A673 (cell line): ENCODE data around the gene ABCA13. TPM values are rescaled to one million over a fixed set of nuclear protein-coding genes. Genes with fewer than 3 reads are reported as not detected.

Source experiments
- BruUV-seq: library from RNA; stranded (reverse); fragments of 400-500 nt; replicated peaks from 2 replicates; lab custom pipeline; 2021; lab: Mats Ljungman, UMichigan
- CTCF ChIA-PET: fragments of 300-600 bp; sonication (Branson Sonifier 250); formaldehyde crosslinking; loops from one replicate; lab custom pipeline; 2022; ENCODE audit warnings: antibody characterized with exemption; lab: Charles Lee
- POLR2A ChIA-PET: fragments of 300-600 bp; sonication (Branson Sonifier 250); formaldehyde crosslinking; loops from one replicate; lab custom pipeline; 2022; ENCODE audit warnings: antibody characterized with exemption; ENCODE audit not compliant: low non-redundant PET; lab: Charles Lee
- DNase-seq: peaks from one replicate; pipeline ENCODE4 v3.0.0-alpha.2; 2015; ENCODE audit warnings: low spot score
- H3K27ac ChIP-seq: fragments of 200-600 bp; sonication (generic); 2 replicates; pipeline ENCODE4 v1.5.1; 2016; ENCODE audit warnings: mixed run types, low read depth, mild to moderate bottlenecking, mixed read lengths, antibody characterized with exemption, low read length; ENCODE audit not compliant: poor library complexity, severe bottlenecking
- H3K27me3 ChIP-seq: fragments of 200-600 bp; sonication (generic); replicated peaks from 2 replicates; pipeline ENCODE4 v1.6.1; 2017; ENCODE audit warnings: mixed run types, low read depth, mild to moderate bottlenecking, mixed read lengths, antibody characterized with exemption, low read length; ENCODE audit not compliant: insufficient read depth, poor library complexity
- H3K36me3 ChIP-seq: fragments of 200-600 bp; sonication (generic); 2 replicates; pipeline ENCODE4 v1.6.1; 2016; ENCODE audit warnings: mixed run types, mild to moderate bottlenecking, mixed read lengths, antibody characterized with exemption, low read length; ENCODE audit not compliant: insufficient read depth, poor library complexity, severe bottlenecking
- H3K4me1 ChIP-seq: fragments of 200-600 bp; sonication (generic); 2 replicates; pipeline ENCODE4 v1.6.1; 2017; ENCODE audit warnings: mixed run types, mild to moderate bottlenecking, mixed read lengths, antibody characterized with exemption, low read length; ENCODE audit not compliant: insufficient read depth, poor library complexity, severe bottlenecking
- H3K4me3 ChIP-seq: fragments of 200-600 bp; sonication (generic); 2 replicates; pipeline ENCODE4 v1.5.1; 2016; ENCODE audit warnings: low read depth, mixed run types, mild to moderate bottlenecking, mixed read lengths, low read length; ENCODE audit not compliant: poor library complexity, severe bottlenecking
- H3K9me3 ChIP-seq: fragments of 200-600 bp; sonication (generic); 2 replicates; pipeline ENCODE4 v1.6.1; 2016; ENCODE audit warnings: mixed run types, low read depth, mild to moderate bottlenecking, mixed read lengths, antibody characterized with exemption, low read length; ENCODE audit not compliant: poor library complexity, severe bottlenecking
- CTCF ChIP-seq: fragments of 300-800, 200-600 bp; sonication (generic); conservative IDR thresholded peaks from 2 replicates; pipeline ENCODE4 v1.5.1; 2017; ENCODE audit warnings: low read depth, mild to moderate bottlenecking, antibody characterized with exemption, low read length, moderate library complexity, mixed read lengths
- EZH2 ChIP-seq: fragments of 200-600 bp; sonication (generic); IDR thresholded peaks from 2 replicates; pipeline ENCODE4 v1.6.1; 2017; ENCODE audit warnings: borderline replicate concordance, low read depth, mild to moderate bottlenecking, mixed read lengths, antibody characterized with exemption, low read length; ENCODE audit not compliant: poor library complexity, severe bottlenecking
- intact Hi-C: fragments of 100-400 bp; cut with micrococcal nuclease; formaldehyde crosslinking; loops from one replicate; pipeline ENCODE4 v1.10.0; 2022; ENCODE audit not compliant: unreplicated experiment
- total RNA-seq: library from RNA; stranded (reverse); gene quantifications from 2 replicates; pipeline ENCODE4 v1.2.3, GENCODE V29; 2021

ABCA13 gene
- total RNA-seq, 1 experiment from 2014 or later: 15.6 TPM

GRCh38 chr7:48263311-48263650, 92.0 kb downstream of the ABCA13 start:
- peaks cover 7% of the 10 kb centered on the region for H3K9me3 ChIP-seq
- ChIA-PET CTCF (no interaction called here), POLR2A (no interaction called here)
- no peak for DNase-seq
- TF ChIP-seq CTCF (no peak), EZH2 (no peak)
- H3K27ac ChIP-seq: no peak overlapping the region
- no TSS peak for BruUV-seq
- no peaks in the 10 kb centered on the region for H3K36me3 ChIP-seq
- intact Hi-C loops: no loop called here
- no peaks in the 10 kb centered on the region for H3K27me3 ChIP-seq
- no peak overlapping the region for H3K4me3 ChIP-seq
- H3K4me1 ChIP-seq: no peaks in the 10 kb centered on the region

GRCh38 chr7:48269066-48269465, 97.8 kb downstream of the ABCA13 start:
- no TSS peak for BruUV-seq
- intact Hi-C loops: no loop called here
- TF ChIP-seq EZH2 (no peak), CTCF (no peak)
- no peaks in the 10 kb centered on the region for H3K4me1 ChIP-seq
- ChIA-PET CTCF (no interaction called here), POLR2A (no interaction called here)
- H3K27me3 ChIP-seq: no peaks in the 10 kb centered on the region
- no peak for DNase-seq
- no peak overlapping the region for H3K4me3 ChIP-seq
- no peaks in the 10 kb centered on the region for H3K9me3 ChIP-seq
- no peaks in the 10 kb centered on the region for H3K36me3 ChIP-seq
- H3K27ac ChIP-seq: no peak overlapping the region

- BruUV-seq: no TSS peak
- no peak for TF ChIP-seq CTCF
- no peak for TF ChIP-seq EZH2
- intact Hi-C loops: no loop called here
- CTCF ChIA-PET: no interaction called here
- Histone ChIP-seq H3K27ac (no peak overlapping the region), H3K27me3 (no peaks in the 10 kb centered on the region), H3K4me3 (no peak overlapping the region), H3K36me3 (no peaks in the 10 kb centered on the region), H3K9me3 (no peaks in the 10 kb centered on the region), H3K4me1 (no peaks in the 10 kb centered on the region)
- no peak for DNase-seq
- POLR2A ChIA-PET: interaction anchor here (0.6 kb wide), 1 partner anchor 43 kb away, joined by 3 read pairs; no protein-coding TSS in a partner anchor
These were observed 103.4 kb downstream of the ABCA13 start for GRCh38 chr7:48274662-48275061.
